ENCODE measurements around the gene LTF.

The LTF gene

DNA sequence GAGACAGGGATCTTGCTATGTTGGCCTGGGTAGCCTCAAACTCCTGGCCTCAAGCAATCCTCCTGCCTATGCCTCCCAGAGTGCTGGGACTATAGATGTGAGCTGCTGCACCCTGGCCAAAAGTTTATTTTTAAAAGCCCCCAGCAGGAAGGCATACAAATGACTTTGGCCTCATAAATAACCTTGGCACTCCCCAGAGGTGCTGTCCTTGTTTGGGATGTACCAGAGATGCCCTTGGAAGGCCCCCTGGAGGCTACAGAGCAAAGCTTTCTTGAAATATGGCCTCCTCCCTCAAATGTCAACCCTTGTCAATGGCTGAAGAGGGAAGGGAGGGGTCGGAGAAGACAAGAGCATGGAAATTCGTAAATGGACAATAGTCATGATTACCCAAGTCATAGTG lies 19.1 kb upstream of the LTF start:
- H3K27me3 Mint-ChIP-seq: peaks cover 10% of the 10 kb centered on the region
- H3K36me3 Mint-ChIP-seq (ENCODE audit: low read depth): no peaks in the 10 kb centered on the region
- H3K4me1 Mint-ChIP-seq (ENCODE audit: low read depth): peaks cover 10% of the 10 kb centered on the region
- intact Hi-C loops (cut with micrococcal nuclease): no loop called here
- H3K4me3 Mint-ChIP-seq: no peak overlapping the region
- no peaks in the 10 kb centered on the region for H3K9me3 Mint-ChIP-seq
- H3K27ac Mint-ChIP-seq: no peak overlapping the region

DNA sequence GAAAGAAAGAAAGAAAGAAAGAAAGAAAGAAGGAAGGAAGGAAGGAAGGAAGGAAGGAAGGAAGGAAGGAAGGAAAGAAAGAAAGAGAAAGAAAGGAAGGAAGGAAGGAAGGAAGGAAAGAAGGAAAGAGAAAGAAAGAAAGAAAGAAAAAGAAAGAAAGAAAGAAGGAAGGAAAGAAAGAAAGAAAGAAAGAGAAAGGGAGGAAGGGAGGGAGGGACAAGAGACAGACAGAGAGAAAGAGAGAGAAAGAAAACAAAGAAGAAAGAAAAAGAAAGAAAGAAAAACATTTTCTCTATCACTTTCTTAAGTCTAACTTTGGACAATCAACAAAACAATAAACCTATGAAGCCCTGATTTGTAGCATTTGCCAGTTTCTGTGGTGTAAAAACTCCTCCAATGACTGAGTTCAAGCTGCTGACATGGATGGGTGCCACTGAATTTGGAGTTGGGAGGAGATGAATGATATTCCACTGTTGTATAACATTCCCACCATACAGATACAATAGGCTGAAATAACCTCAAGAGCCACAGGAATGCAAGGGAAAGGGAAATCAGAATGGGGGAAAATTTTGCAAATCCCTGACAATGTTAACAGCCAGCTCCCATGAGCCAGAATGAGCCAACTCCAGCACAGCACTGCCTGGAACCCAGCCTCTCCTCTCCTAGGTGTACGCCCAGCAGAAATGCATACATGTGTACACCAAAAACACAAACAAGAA lies 18.1 kb upstream of the LTF start:
- intact Hi-C loops (cut with micrococcal nuclease): no loop called here
- Mint-ChIP-seq H3K27ac (peak overlapping the region; percentile 31), H3K4me3 (no peak overlapping the region), H3K4me1 (ENCODE audit: low read depth) (peaks cover 17% of the 10 kb centered on the region), H3K9me3 (no peaks in the 10 kb centered on the region), H3K36me3 (ENCODE audit: low read depth) (no peaks in the 10 kb centered on the region), H3K27me3 (peaks cover 11% of the 10 kb centered on the region)

- peaks cover 16% of the 10 kb centered on the region for H3K27me3 Mint-ChIP-seq
- intact Hi-C loops (cut with micrococcal nuclease): no loop called here
Measured at GRCh38 chr3:46481636-46482035, 16.9 kb upstream of the LTF start.

DNA sequence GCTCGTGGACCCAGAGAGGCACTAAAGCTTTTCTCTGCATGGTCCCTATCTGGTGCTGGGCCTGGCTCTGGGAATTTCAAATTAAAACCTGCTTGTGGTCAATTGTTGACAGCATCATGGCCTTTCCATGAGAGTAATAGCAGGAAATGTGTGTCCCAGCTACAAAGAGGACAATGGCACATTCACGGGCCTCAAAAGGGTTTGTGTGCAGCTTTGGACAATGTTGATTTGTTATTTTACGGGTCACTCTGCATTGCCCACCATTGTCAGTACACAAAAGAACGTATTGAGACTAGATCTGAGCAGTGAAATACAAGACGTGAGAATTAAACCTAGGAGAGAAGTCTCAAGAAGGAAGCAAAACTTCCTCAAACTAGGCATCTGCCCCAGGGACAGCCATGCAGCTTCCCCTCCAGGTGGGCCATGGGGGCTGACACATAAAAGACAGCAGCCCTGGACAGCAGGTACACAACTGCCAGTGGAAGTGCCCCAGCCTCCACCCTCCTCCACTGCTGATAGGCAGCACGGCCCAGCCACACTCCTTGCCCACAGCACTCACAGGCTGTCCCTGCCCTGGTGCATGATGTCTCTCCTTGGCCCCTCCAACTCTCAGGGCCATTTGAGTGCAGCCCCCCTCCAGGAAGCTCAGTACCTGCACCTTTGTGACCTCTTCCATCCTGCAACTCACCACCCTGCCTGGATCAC lies 15.9 kb upstream of the LTF start:
- intact Hi-C loops (cut with micrococcal nuclease): no loop called here
- no peaks in the 10 kb centered on the region for H3K36me3 Mint-ChIP-seq (ENCODE audit: low read depth)
- peaks cover 17% of the 10 kb centered on the region for H3K4me1 Mint-ChIP-seq (ENCODE audit: low read depth)
- peaks cover 17% of the 10 kb centered on the region for H3K27me3 Mint-ChIP-seq
- H3K27ac Mint-ChIP-seq: no peak overlapping the region
- no peak overlapping the region for H3K4me3 Mint-ChIP-seq
- peaks cover under 1% of the 10 kb centered on the region for H3K9me3 Mint-ChIP-seq

More at GRCh38 chr3:46481636-46482035, 16.9 kb upstream of the LTF start:
- H3K4me1 Mint-ChIP-seq (ENCODE audit: low read depth): peaks cover 17% of the 10 kb centered on the region
- no peak overlapping the region for H3K4me3 Mint-ChIP-seq
- H3K27ac Mint-ChIP-seq: no peak overlapping the region
- H3K9me3 Mint-ChIP-seq: no peaks in the 10 kb centered on the region
- H3K36me3 Mint-ChIP-seq (ENCODE audit: low read depth): no peaks in the 10 kb centered on the region

- Mint-ChIP-seq H3K4me3 (no peak overlapping the region), H3K4me1 (ENCODE audit: low read depth) (peaks cover 17% of the 10 kb centered on the region), H3K27ac (no peak overlapping the region), H3K36me3 (ENCODE audit: low read depth) (no peaks in the 10 kb centered on the region), H3K9me3 (peaks cover 10% of the 10 kb centered on the region), H3K27me3 (peaks cover 18% of the 10 kb centered on the region)
- intact Hi-C loops (cut with micrococcal nuclease): no loop called here
Measured at GRCh38 chr3:46479696-46480095, 15.0 kb upstream of the LTF start.

GRCh38 chr3:46479021-46479420 lies 14.3 kb upstream of the LTF start:
- Mint-ChIP-seq H3K9me3 (peaks cover 17% of the 10 kb centered on the region), H3K36me3 (ENCODE audit: low read depth) (no peaks in the 10 kb centered on the region), H3K4me1 (ENCODE audit: low read depth) (peaks cover 17% of the 10 kb centered on the region), H3K27ac (no peak overlapping the region), H3K27me3 (peaks cover 20% of the 10 kb centered on the region), H3K4me3 (no peak overlapping the region)
- intact Hi-C loops (cut with micrococcal nuclease): no loop called here

GRCh38 chr3:46478341-46478740 lies 13.6 kb upstream of the LTF start:
- H3K4me1 Mint-ChIP-seq (ENCODE audit: low read depth): peaks cover 17% of the 10 kb centered on the region
- H3K36me3 Mint-ChIP-seq (ENCODE audit: low read depth): no peaks in the 10 kb centered on the region
- no peak overlapping the region for H3K27ac Mint-ChIP-seq
- H3K27me3 Mint-ChIP-seq: peaks cover 20% of the 10 kb centered on the region
- no peak overlapping the region for H3K4me3 Mint-ChIP-seq
- peaks cover 18% of the 10 kb centered on the region for H3K9me3 Mint-ChIP-seq
- intact Hi-C loops (cut with micrococcal nuclease): no loop called here

- Mint-ChIP-seq H3K36me3 (ENCODE audit: low read depth) (no peaks in the 10 kb centered on the region), H3K4me3 (no peak overlapping the region), H3K9me3 (peaks cover 18% of the 10 kb centered on the region), H3K4me1 (ENCODE audit: low read depth) (peaks cover 17% of the 10 kb centered on the region), H3K27me3 (peaks cover 19% of the 10 kb centered on the region), H3K27ac (no peak overlapping the region)
- intact Hi-C loops (cut with micrococcal nuclease): no loop called here
Measured at GRCh38 chr3:46477756-46478155, 13.1 kb upstream of the LTF start.

- peaks cover 18% of the 10 kb centered on the region for H3K9me3 Mint-ChIP-seq
- no peak overlapping the region for H3K27ac Mint-ChIP-seq
- H3K4me1 Mint-ChIP-seq (ENCODE audit: low read depth): peaks cover 17% of the 10 kb centered on the region
- peaks cover 20% of the 10 kb centered on the region for H3K27me3 Mint-ChIP-seq
- intact Hi-C loops (cut with micrococcal nuclease): no loop called here
- H3K4me3 Mint-ChIP-seq: no peak overlapping the region
- H3K36me3 Mint-ChIP-seq (ENCODE audit: low read depth): no peaks in the 10 kb centered on the region
Measured at GRCh38 chr3:46477145-46477544, 12.4 kb upstream of the LTF start.

GRCh38 chr3:46472736-46473135 lies 8.0 kb upstream of the LTF start:
- intact Hi-C loops (cut with micrococcal nuclease): no loop called here
- H3K4me1 Mint-ChIP-seq (ENCODE audit: low read depth): peaks cover 11% of the 10 kb centered on the region
- H3K36me3 Mint-ChIP-seq (ENCODE audit: low read depth): no peaks in the 10 kb centered on the region
- H3K9me3 Mint-ChIP-seq: peaks cover 18% of the 10 kb centered on the region
- H3K4me3 Mint-ChIP-seq: no peak overlapping the region
- H3K27me3 Mint-ChIP-seq: peaks cover 13% of the 10 kb centered on the region
- no peak overlapping the region for H3K27ac Mint-ChIP-seq

DNA sequence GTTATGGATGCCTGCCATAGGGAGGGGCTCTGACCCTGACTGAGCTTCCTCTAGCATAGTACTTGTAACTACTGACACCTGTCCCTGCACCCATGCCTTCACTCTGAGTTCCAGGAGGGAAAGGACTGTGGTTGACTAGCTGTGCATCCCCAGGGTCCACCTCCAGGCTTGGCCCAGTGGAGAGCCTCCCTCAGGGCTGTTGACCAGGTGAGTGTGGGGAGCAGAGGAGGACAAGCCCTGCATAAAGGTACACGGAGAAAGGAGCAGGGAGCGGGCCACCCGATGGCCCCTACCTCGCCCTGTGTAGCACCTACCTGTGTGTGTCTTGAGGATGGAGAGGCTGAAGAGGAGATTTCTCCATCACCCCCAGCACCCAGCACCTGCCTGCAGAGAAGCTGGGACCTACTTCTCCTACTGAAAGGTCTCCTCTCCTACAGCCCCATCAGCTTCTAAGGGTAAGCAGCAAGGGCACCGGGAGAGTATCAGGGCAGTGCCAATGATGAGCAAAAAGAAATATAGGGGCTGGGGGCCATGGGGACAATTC lies 6.7 kb upstream of the LTF start:
- Mint-ChIP-seq H3K4me1 (ENCODE audit: low read depth) (peaks cover 11% of the 10 kb centered on the region), H3K27me3 (peaks cover 13% of the 10 kb centered on the region), H3K27ac (no peak overlapping the region), H3K36me3 (ENCODE audit: low read depth) (no peaks in the 10 kb centered on the region), H3K4me3 (no peak overlapping the region), H3K9me3 (peaks cover 18% of the 10 kb centered on the region)
- intact Hi-C loops (cut with micrococcal nuclease): no loop called here

DNA sequence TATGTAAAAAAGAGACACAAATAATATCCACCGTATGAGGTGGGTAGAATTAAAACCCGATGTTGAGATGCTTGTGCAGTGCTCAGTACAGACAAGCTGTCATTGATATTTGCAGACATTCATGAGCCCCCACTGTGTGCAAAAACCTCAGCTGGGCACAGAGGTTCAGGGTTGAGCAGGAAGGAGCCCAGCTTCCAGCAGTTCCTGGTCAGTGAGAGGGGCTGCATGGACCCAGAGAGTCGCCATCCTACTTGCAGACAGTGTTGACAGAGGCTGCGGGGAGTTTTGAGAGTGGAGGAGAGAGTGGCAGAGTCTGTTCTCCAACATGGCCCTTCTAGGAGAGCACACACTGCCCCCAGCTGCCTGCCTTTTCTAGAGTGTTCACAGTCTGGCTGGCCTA lies 6.1 kb upstream of the LTF start:
- H3K27ac Mint-ChIP-seq: no peak overlapping the region
- no peak overlapping the region for H3K4me3 Mint-ChIP-seq
- H3K4me1 Mint-ChIP-seq (ENCODE audit: low read depth): peaks cover 11% of the 10 kb centered on the region
- intact Hi-C loops (cut with micrococcal nuclease): no loop called here
- H3K9me3 Mint-ChIP-seq: peaks cover 18% of the 10 kb centered on the region
- H3K27me3 Mint-ChIP-seq: peaks cover 19% of the 10 kb centered on the region
- no peaks in the 10 kb centered on the region for H3K36me3 Mint-ChIP-seq (ENCODE audit: low read depth)

DNA sequence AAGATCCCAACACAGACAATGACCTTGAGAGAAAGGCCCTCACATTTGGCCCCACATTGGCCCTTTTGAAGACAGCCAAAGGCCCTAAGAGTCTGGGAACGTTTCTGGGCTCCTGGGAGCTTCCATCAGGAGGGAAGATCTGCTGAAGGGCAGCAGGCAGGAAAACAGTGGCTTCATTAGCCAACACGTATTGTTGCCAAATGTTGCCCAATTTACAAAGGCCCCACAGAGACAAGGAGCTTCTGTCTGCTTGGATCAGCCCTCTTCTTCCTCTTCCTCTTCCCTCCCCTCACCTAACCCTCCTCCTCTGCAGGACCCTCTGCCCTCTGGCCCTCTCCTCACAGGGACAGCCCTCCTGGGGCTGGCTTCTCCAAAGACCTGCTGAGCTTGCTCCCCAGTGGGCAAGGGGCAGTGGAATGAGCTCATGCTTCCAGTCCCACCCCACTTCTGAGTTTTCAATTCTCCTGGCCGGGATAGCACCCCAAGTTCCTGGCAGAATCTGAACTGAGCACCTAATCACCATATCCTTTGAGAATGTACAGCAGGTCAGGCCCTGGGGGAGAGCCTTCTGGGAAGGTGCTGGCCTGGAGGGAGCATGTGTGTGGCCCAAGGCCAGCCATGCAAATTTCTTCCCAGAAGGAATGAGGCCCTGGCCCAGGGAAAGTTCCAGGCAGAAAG lies 5.1 kb upstream of the LTF start:
- Mint-ChIP-seq H3K9me3 (peaks cover 9% of the 10 kb centered on the region), H3K4me1 (ENCODE audit: low read depth) (peaks cover 14% of the 10 kb centered on the region), H3K4me3 (no peak overlapping the region), H3K36me3 (ENCODE audit: low read depth) (no peaks in the 10 kb centered on the region), H3K27me3 (peaks cover 25% of the 10 kb centered on the region), H3K27ac (no peak overlapping the region)
- intact Hi-C loops (cut with micrococcal nuclease): no loop called here

Measured in dendritic cell treated with granulocyte-macrophage colony-stimulating factor and Interleukin-4, amounts not matched to agents 40 ng/mL and 50 ng/mL, for 4 days (primary cell).